Upper lobe of left lung (tissue), 6 donors: ENCODE measurements around the gene CDH2. TPM values are rescaled to one million over a fixed set of nuclear protein-coding genes. Genes with fewer than 3 reads are reported as not detected.

Experiments used
- ATAC-seq, 2 donors: fragments of 200-7000 bp; cut with Tn5 transposase; one replicate each; pipeline ENCODE4 v1.9.1; 2022; ENCODE audit warnings: mild to moderate bottlenecking in 2 of 2, moderate library complexity in 2 of 2; ENCODE audit not compliant: low FRiP score in 2 of 2
- DNase-seq, 2 donors: peaks; one replicate each; pipeline ENCODE4 v3.0.0-alpha.2; 2019 to 2020
- H3K27ac ChIP-seq, 4 donors: fragments of 200-600 bp; sonication (generic); one replicate each; pipeline ENCODE4 v1.5.1; 2016 to 2019
- H3K27me3 ChIP-seq, 4 donors: fragments of 200-600 bp; sonication (generic); one replicate each; pipeline ENCODE4 v1.5.1; 2017 to 2019
- H3K36me3 ChIP-seq, 4 donors: fragments of 200-600 bp; sonication (generic); one replicate each; pipeline ENCODE4 v1.5.1; 2016 to 2019
- H3K4me1 ChIP-seq, 4 donors: fragments of 200-600 bp; sonication (generic); one replicate each; pipeline ENCODE4 v1.5.1; 2018 to 2019
- H3K4me3 ChIP-seq, 4 donors: fragments of 200-600 bp; sonication (generic); one replicate each; pipeline ENCODE4 v1.5.1; 2017 to 2019; ENCODE audit warnings: mild to moderate bottlenecking in 2 of 4, moderate library complexity in 1 of 4
- H3K9me3 ChIP-seq, 4 donors: fragments of 200-600 bp; sonication (generic); one replicate each; pipeline ENCODE4 v1.5.1; 2018 to 2019
- CTCF ChIP-seq, 6 experiments: fragments of 450-650 bp in 4 of 6; fragments of 200-600 bp in 2 of 6; sonication (generic) in 2 of 6; IDR thresholded peaks; one replicate each; pipeline ENCODE4 v1.5.1; 2016 to 2019; ENCODE audit warnings: antibody characterized with exemption in 6 of 6
- EP300 ChIP-seq, 4 donors: sonication (generic); formaldehyde crosslinking; IDR thresholded peaks; one replicate each; pipeline ENCODE4 v1.5.1; 2017; ENCODE audit warnings: antibody characterized with exemption in 4 of 4, control low read depth in 2 of 4
- POLR2A ChIP-seq, 4 donors: fragments of 450-650 bp; IDR thresholded peaks; one replicate each; pipeline ENCODE4 v1.5.1; 2016 to 2017; ENCODE audit warnings: antibody characterized with exemption in 4 of 4, mild to moderate bottlenecking in 2 of 4
- POLR2AphosphoS5 ChIP-seq, 2 donors: sonication (generic); formaldehyde crosslinking; IDR thresholded peaks; one replicate each; pipeline ENCODE4 v1.5.1; 2017; ENCODE audit warnings: antibody characterized with exemption in 2 of 2
- WGBS, 2 donors: methylation state at CpG; one replicate each; pipeline ENCODE4 v1.1.5; 2017 to 2018; 5-methylcytosine and 5-hydroxymethylcytosine counted together
- total RNA-seq, 6 donors: library from RNA; depleted of rRNA in 4 of 6; stranded (reverse); fragments of >200 nt in 4 of 6; gene quantifications; one replicate each; pipeline versions ENCODE4 v1.1.0 to v1.2.1, GENCODE V29; 2016 to 2021
- donor health status: DM: no; HTN: no; CAD: no; lungs with moderate emphysema.
- donor health status: DM: no; HTN: yes; CAD: no; lungs with severe emphysema.

The CDH2 gene
- total RNA-seq, 6 donors from 2014 or later = 0.20 to 2.3 (median 0.75) TPM; not detected in 2

- no peak overlapping the region for H3K4me3 ChIP-seq
- no peaks in the 10 kb centered on the region for H3K36me3 ChIP-seq
- DNase-seq = no peak
Measured at GRCh38 chr18:28099237-28099636, 77.7 kb downstream of the CDH2 start.

GRCh38 chr18:28095631-28096030 is 81.3 kb downstream of the CDH2 start:
- ATAC-seq = no peak
- Histone ChIP-seq H3K27ac (no peak overlapping the region), H3K27me3 (no peaks in the 10 kb centered on the region), H3K4me1 (no peaks in the 10 kb centered on the region), H3K36me3 (no peaks in the 10 kb centered on the region), H3K4me3 (no peak overlapping the region), H3K9me3 (no peaks in the 10 kb centered on the region)
- TF ChIP-seq POLR2AphosphoS5 (IDR thresholded peaks at IDR 0.05) (no peak), POLR2A (IDR thresholded peaks at IDR 0.05) (no peak), EP300 (IDR thresholded peaks at IDR 0.05) (no peak), CTCF (IDR thresholded peaks at IDR 0.05) (no peak)
- WGBS, 2 donors = 92 to 96% methylated on average over 4 of the region's 4 CpGs
- DNase-seq = no peak

More at GRCh38 chr18:28099237-28099636, 77.7 kb downstream of the CDH2 start:
- Histone ChIP-seq H3K27me3 (no peaks in the 10 kb centered on the region), H3K27ac (no peak overlapping the region), H3K9me3 (no peaks in the 10 kb centered on the region), H3K4me1 (no peaks in the 10 kb centered on the region)
- ATAC-seq = no peak
- TF ChIP-seq POLR2A (IDR thresholded peaks at IDR 0.05) = no peak
- no peak for TF ChIP-seq CTCF (IDR thresholded peaks at IDR 0.05)
- no peak for TF ChIP-seq EP300 (IDR thresholded peaks at IDR 0.05)
- TF ChIP-seq POLR2AphosphoS5 (IDR thresholded peaks at IDR 0.05) = no peak

GRCh38 chr18:28095041-28095440 is 81.9 kb downstream of the CDH2 start:
- WGBS, 2 donors = 87 to 91% methylated on average over 3 of the region's 3 CpGs
- H3K4me1 ChIP-seq = no peaks in the 10 kb centered on the region
- no peaks in the 10 kb centered on the region for H3K9me3 ChIP-seq
- no peaks in the 10 kb centered on the region for H3K36me3 ChIP-seq
- no peaks in the 10 kb centered on the region for H3K27me3 ChIP-seq
- DNase-seq (no peak), ATAC-seq (no peak)
- H3K27ac ChIP-seq = no peak overlapping the region
- TF ChIP-seq POLR2A (IDR thresholded peaks at IDR 0.05) (no peak), POLR2AphosphoS5 (IDR thresholded peaks at IDR 0.05) (no peak), EP300 (IDR thresholded peaks at IDR 0.05) (no peak), CTCF (IDR thresholded peaks at IDR 0.05) (no peak)
- no peak overlapping the region for H3K4me3 ChIP-seq

DNA sequence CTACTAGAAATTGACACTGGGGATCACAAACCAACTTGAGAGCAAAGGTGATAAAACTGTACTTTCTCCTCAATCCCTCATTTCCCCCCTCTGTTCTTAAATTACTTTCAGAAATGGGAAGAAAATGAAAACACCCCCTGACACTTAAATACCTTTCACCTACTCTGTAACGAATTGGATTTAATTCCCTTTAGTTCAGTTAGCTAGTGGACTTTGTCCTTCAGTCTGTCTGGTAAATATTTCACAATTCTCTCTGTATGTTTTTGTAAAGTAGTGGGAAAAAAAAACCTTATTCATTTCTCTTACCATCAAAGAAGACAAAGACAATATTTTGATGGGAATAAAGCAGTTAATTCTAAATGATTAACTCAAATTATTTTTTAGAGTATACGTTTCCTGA is 85.7 kb downstream of the CDH2 start:
- TF ChIP-seq POLR2AphosphoS5 (IDR thresholded peaks at IDR 0.05) = no peak
- no peak for TF ChIP-seq POLR2A (IDR thresholded peaks at IDR 0.05)
- TF ChIP-seq EP300 (IDR thresholded peaks at IDR 0.05) = no peak
- no peak for TF ChIP-seq CTCF (IDR thresholded peaks at IDR 0.05)
- Histone ChIP-seq H3K27me3 (no peaks in the 10 kb centered on the region), H3K4me1 (no peaks in the 10 kb centered on the region), H3K27ac (no peak overlapping the region), H3K36me3 (no peaks in the 10 kb centered on the region), H3K4me3 (no peak overlapping the region), H3K9me3 (no peaks in the 10 kb centered on the region)
- 64 to 69% methylated on average over 2 of the region's 2 CpGs for WGBS, 2 donors
- DNase-seq (no peak), ATAC-seq (no peak)

GRCh38 chr18:28088477-28088876 is 88.5 kb downstream of the CDH2 start:
- DNase-seq (no peak), ATAC-seq (no peak)
- no peaks in the 10 kb centered on the region for H3K4me1 ChIP-seq
- no peaks in the 10 kb centered on the region for H3K9me3 ChIP-seq
- H3K27me3 ChIP-seq = no peaks in the 10 kb centered on the region
- H3K36me3 ChIP-seq = no peaks in the 10 kb centered on the region
- H3K4me3 ChIP-seq = no peak overlapping the region
- TF ChIP-seq POLR2AphosphoS5 (IDR thresholded peaks at IDR 0.05) = no peak
- TF ChIP-seq EP300 (IDR thresholded peaks at IDR 0.05) = no peak
- no peak for TF ChIP-seq CTCF (IDR thresholded peaks at IDR 0.05)
- TF ChIP-seq POLR2A (IDR thresholded peaks at IDR 0.05) = no peak
- no peak overlapping the region for H3K27ac ChIP-seq
- 84 to 90% methylated on average over 3 of the region's 3 CpGs for WGBS, 2 donors
